A549 (cell line): Measurements from ENCODE around the gene PRKAG3. TPM values are rescaled to one million over a fixed set of nuclear protein-coding genes. Genes with fewer than 3 reads are reported as not detected.
"Not testable (repeated sequence)": the region's sequence is repeated elsewhere in the genome, so short reads cannot be mapped to it uniquely, and the experiment has no call there.

Experiments
- ATAC-seq, 2 experiments: fragments of 200-7000 bp in 1 of 2; fragments of >200 bp in 1 of 2; cut with Nextera tagmentation in 1 of 2; cut with Tn5 transposase in 1 of 2; 3 replicates each; pipeline versions ENCODE4 v1.8.0 to v1.9.1; 2018 to 2020; ENCODE audit warnings: mild to moderate bottlenecking in 1 of 2, moderate library complexity in 1 of 2
- CTCF ChIA-PET: fragments of 300-600 bp; sonication (Branson Sonifier 250); formaldehyde crosslinking; extraction: SDS; loops from one replicate; lab custom pipeline; 2021; ENCODE audit warnings: antibody characterized with exemption, inconsistent platforms; lab: Yijun Ruan, JAX
- POLR2A ChIA-PET: fragments of 350-600 bp; formaldehyde crosslinking; extraction: SDS; loops from one replicate; lab custom pipeline; 2021; ENCODE audit warnings: antibody characterized with exemption, inconsistent platforms; lab: Yijun Ruan, JAX
- DNase-seq, 2 experiments: peaks; one replicate each; pipeline versions ENCODE4 v3.0.0 to v3.0.0-alpha.2; 2011 to 2016; ENCODE audit warnings: low read depth in 1 of 2, low spot score in 1 of 2
- FAIRE-seq: peaks from 2 replicates; lab custom pipeline; 2011; peaks lifted over from hg19 to GRCh38; lab: Jason Lieb, UNC
- H3K27ac ChIP-seq, 2 experiments: fragments of >200 bp; sonication (Bioruptor Twin); formaldehyde crosslinking; 3 replicates each; pipeline ENCODE4 v1.5.1; 2016 to 2017
- H3K4me1 ChIP-seq: fragments of >200 bp; sonication (Bioruptor Twin); formaldehyde crosslinking; 3 replicates; pipeline ENCODE4 v1.6.1; 2016
- H3K4me2 ChIP-seq: fragments of >200 bp; sonication (Bioruptor Twin); formaldehyde crosslinking; 3 replicates; pipeline ENCODE4 v1.6.1; 2016
- H3K4me3 ChIP-seq: fragments of >200 bp; sonication (Bioruptor Twin); formaldehyde crosslinking; 3 replicates; pipeline ENCODE4 v1.5.1; 2016
- H3K9me3 ChIP-seq: fragments of >200 bp; sonication (Bioruptor Twin); formaldehyde crosslinking; 3 replicates; pipeline ENCODE4 v1.6.1; 2016
- BCL3 ChIP-seq: fragments of >200 bp; sonication (Bioruptor Twin); formaldehyde crosslinking; IDR thresholded peaks from 3 replicates; pipeline ENCODE4 v1.6.1; 2016
- ESRRA ChIP-seq: fragments of 150-350 bp; IDR thresholded peaks from 2 replicates; pipeline ENCODE4 v1.6.1; 2014; ENCODE audit warnings: mild to moderate bottlenecking, low read length, borderline replicate concordance
- FOXS1 ChIP-seq: fragments of 250-450 bp; sonication (Bioruptor Pico); IDR thresholded peaks from 2 replicates; pipeline ENCODE4 v1.5.0; 2020; ENCODE audit warnings: mild to moderate bottlenecking, moderate library complexity
- HDAC2 ChIP-seq: fragments of 200-600 bp; sonication (generic); IDR thresholded peaks from 2 replicates; pipeline ENCODE4 v1.6.1; 2016
- HOXB13 ChIP-seq: fragments of 250-450 bp; sonication (Bioruptor Pico); IDR thresholded peaks from 2 replicates; pipeline ENCODE4 v1.5.0; 2020; ENCODE audit warnings: low read depth, mild to moderate bottlenecking, moderate library complexity
- KDM1A ChIP-seq: fragments of 200-600 bp; sonication (generic); IDR thresholded peaks from 2 replicates; pipeline ENCODE4 v1.6.1; 2016; ENCODE audit warnings: low read depth, mild to moderate bottlenecking
- MAFK ChIP-seq: fragments of 450-650 bp; IDR thresholded peaks from 2 replicates; pipeline ENCODE4 v1.6.1; 2014; ENCODE audit not compliant: partially characterized antibody
- MAZ ChIP-seq: fragments of 150-350 bp; IDR thresholded peaks from 2 replicates; pipeline ENCODE4 v1.6.1; 2014; ENCODE audit warnings: antibody characterized with exemption, low read depth, low read length, borderline replicate concordance
- POLR2A ChIP-seq: IDR thresholded peaks from 2 replicates; pipeline ENCODE4 v1.6.1; 2012; ENCODE audit warnings: mild to moderate bottlenecking, low read length
- SREBF2 ChIP-seq: fragments of 450-650 bp; IDR thresholded peaks from 2 replicates; pipeline ENCODE4 v1.6.1; 2014; ENCODE audit warnings: mild to moderate bottlenecking, moderate library complexity
- ZC3H11A ChIP-seq: fragments of 450-650 bp; IDR thresholded peaks from 2 replicates; pipeline ENCODE4 v1.6.1; 2014; ENCODE audit warnings: antibody characterized with exemption, mild to moderate bottlenecking
- ZFP36 ChIP-seq: fragments of 450-650 bp; IDR thresholded peaks from 2 replicates; pipeline ENCODE4 v1.6.1; 2014; ENCODE audit warnings: borderline replicate concordance; ENCODE audit not compliant: partially characterized antibody
- ZNF302 ChIP-seq: fragments of 250-450 bp; sonication (Bioruptor Pico); IDR thresholded peaks from 2 replicates; pipeline ENCODE4 v1.9.0; 2021; ENCODE audit warnings: inconsistent platforms, mild to moderate bottlenecking, moderate library complexity
- WGBS: methylation state at CpG from one replicate; pipeline ENCODE4 v1.1.6; 2017; ENCODE audit errors: missing lambda C conversion rate; 5-methylcytosine and 5-hydroxymethylcytosine counted together
- polyA plus RNA-seq, 4 experiments: library from polyadenylated mRNA; depleted of rRNA in 3 of 4; stranded (reverse); fragments of >200 nt; fragmentation: RNase III in 1 of 4; extraction: RNeasy Plus Mini Kit Qiagen cat#74134 plus additional on column Dnase treatment in 1 of 4; gene quantifications; 2 replicates in 3 of 4; 3 replicates in 1 of 4; pipeline ENCODE4 v1.2.3, GENCODE V29; 2011 to 2017
- TF ChIP-seq, protein P1 (sequence below): IDR thresholded peaks from 2 replicates; pipeline ENCODE4 v1.6.1; 2012
- TF ChIP-seq, protein P2 (sequence below): fragments of 250-450 bp; sonication (Bioruptor Pico); IDR thresholded peaks from 2 replicates; pipeline ENCODE4 v1.5.0; 2020; ENCODE audit warnings: low read depth, mild to moderate bottlenecking, moderate library complexity

The PRKAG3 gene
- polyA plus RNA-seq, 2 of the 4 experiments (the other 2 are of a cell fraction), result not detected

GRCh38 chr2:218850796-218851195, 19.2 kb upstream of the PRKAG3 start (continued):
- TF ChIP-seq, protein P1, sequence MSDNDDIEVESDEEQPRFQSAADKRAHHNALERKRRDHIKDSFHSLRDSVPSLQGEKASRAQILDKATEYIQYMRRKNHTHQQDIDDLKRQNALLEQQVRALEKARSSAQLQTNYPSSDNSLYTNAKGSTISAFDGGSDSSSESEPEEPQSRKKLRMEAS, result no peak
- TF ChIP-seq MAZ (no peak), HDAC2 (no peak)

DNA sequence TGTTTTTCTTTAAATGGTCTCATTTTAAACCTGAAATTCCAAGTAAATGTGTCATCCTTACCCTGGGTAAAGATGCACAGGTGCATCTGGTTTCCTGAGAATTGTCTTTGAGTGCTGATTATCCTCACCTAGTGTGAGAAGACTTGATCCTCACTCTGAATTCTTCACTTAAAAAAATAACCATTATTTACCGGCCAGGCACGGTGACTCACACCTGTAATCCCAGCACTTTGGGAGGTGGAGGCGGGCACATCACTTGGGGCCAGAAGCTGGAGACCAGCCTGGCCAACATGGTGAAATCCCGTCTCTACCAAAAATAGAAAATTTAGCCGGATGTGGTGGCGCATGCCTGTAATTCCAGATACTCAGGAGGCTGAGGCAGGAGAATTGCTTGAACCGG, 18.1 kb upstream of the PRKAG3 start:
- 46% methylated on average over 7 of the region's 7 CpGs for WGBS
- ATAC-seq, result no peak
- TF ChIP-seq, protein P2, sequence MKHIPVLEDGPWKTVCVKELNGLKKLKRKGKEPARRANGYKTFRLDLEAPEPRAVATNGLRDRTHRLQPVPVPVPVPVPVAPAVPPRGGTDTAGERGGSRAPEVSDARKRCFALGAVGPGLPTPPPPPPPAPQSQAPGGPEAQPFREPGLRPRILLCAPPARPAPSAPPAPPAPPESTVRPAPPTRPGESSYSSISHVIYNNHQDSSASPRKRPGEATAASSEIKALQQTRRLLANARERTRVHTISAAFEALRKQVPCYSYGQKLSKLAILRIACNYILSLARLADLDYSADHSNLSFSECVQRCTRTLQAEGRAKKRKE, result no peak
- TF ChIP-seq POLR2A (no peak), ZNF302 (CRISPR knock-in tag) (no peak), BCL3 (no peak), KDM1A (no peak), ESRRA (no peak), FOXS1 (no peak), MAFK (no peak)
- Histone ChIP-seq H3K9me3 (no peaks in the 10 kb centered on the region), H3K4me1 (peaks cover 11% of the 10 kb centered on the region), H3K4me3 (no peak overlapping the region), H3K27ac (no peak overlapping the region), H3K4me2 (no peak overlapping the region)
- ChIA-PET CTCF (interaction anchor here (0.7 to 6.0 kb wide), 6 partner anchors 27 to 461 kb away, joined by 3 to 47 read pairs (median 11); partner anchors contain the start of genes BCS1L and ZNF142), POLR2A (no interaction called here)
- FAIRE-seq, result no peak
- DNase-seq, result no peak

- not testable (repeated sequence) for H3K4me1 ChIP-seq, DNase-seq, H3K9me3 ChIP-seq, FAIRE-seq
- Histone ChIP-seq H3K4me3 (0 out of 3 replicates have a peak overlapping the region, but pooled peaks have one; percentile 20), H3K27ac (peak overlapping the region in 1 of 2 experiments; percentile 68; a peak in 3 of 6 replicates), H3K4me2 (peak overlapping the region; percentile 64)
- peak in 1 of 2 experiments; percentile 10; a peak in 3 of 6 replicates for ATAC-seq
- 19% methylated on average over 5 of the region's 18 CpGs for WGBS
- POLR2A ChIA-PET, result interaction anchor here (0.6 to 1.0 kb wide), 2 partner anchors 136 to 175 kb away, joined by 3 to 6 read pairs; partner anchors contain the start of genes RNF25, STK36 and TTLL4
- CTCF ChIA-PET, result interaction anchor here (0.6 to 2.7 kb wide), 86 partner anchors 9 to 492 kb away, joined by 3 to 58 read pairs (median 5); partner anchors contain the start of genes BCS1L, PRKAG3, RNF25 and STK36
Observed at GRCh38 chr2:218846963-218847362, 15.4 kb upstream of the PRKAG3 start.

DNA sequence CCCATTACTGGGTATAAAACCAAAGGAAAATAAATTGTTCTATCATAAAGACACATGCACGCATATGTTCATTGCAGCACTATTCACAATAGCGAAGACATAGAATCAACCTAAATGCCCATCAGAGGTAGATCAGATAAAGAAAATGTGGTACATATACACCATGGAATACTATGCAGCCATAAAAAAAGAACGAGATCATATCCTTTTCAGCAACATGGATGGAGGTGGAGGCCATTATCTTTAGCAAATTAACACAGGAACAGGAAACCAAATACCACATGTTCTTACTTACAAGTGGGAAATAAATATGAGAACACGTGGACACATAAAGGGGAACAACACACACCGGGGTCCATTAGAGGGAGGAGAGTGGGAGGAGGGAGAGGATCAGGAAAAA, 12.7 kb upstream of the PRKAG3 start:
- H3K9me3 ChIP-seq, DNase-seq, H3K4me1 ChIP-seq, H3K4me3 ChIP-seq, H3K27ac ChIP-seq, POLR2A ChIA-PET, H3K4me2 ChIP-seq, FAIRE-seq, ATAC-seq: not testable (repeated sequence)
- 80% methylated on average over 5 of the region's 5 CpGs for whole genome bisulfite sequencing
- TF ChIP-seq KDM1A, result 0 out of 2 replicates have a peak, but pooled peaks have one; percentile 39
- CTCF ChIA-PET, result interaction anchor here (0.8 kb wide), 1 partner anchor 10 kb away, joined by 8 read pairs; no protein-coding TSS in a partner anchor

- no peaks in the 10 kb centered on the region for H3K4me1 ChIP-seq
- FAIRE-seq, result no peak
- ChIA-PET POLR2A (no interaction called here), CTCF (interaction anchor here (0.9 to 3.8 kb wide), 2 partner anchors 8 to 108 kb away, joined by 3 to 24 read pairs; no protein-coding TSS in a partner anchor)
- DNase-seq, result no peak
- no peak overlapping the region for H3K4me2 ChIP-seq
- no peak for ATAC-seq
- WGBS, result 19% methylated on average over 1 of the region's 1 CpG
- H3K9me3 ChIP-seq, result peaks cover 7% of the 10 kb centered on the region; the same call in 1 of the 3 replicates
- H3K4me3 ChIP-seq, result no peak overlapping the region
- TF ChIP-seq MAFK, result no peak
- TF ChIP-seq HOXB13, result no peak
- no peak for TF ChIP-seq SREBF2
- no peak for TF ChIP-seq ZC3H11A
- no peak for TF ChIP-seq ZNF302 (CRISPR knock-in tag)
- TF ChIP-seq ZFP36, result no peak
- no peak overlapping the region for H3K27ac ChIP-seq
Observed at GRCh38 chr2:218839888-218840287, 8.3 kb upstream of the PRKAG3 start.
